Activated naive CD4-positive, alpha-beta T cell treated with anti-CD3 and anti-CD28 coated beads, Interleukin-2, amount 10 ng/mL, durations not matched to agents 7 days and 5 days (primary cell): ENCODE measurements around the gene ZNF879.

ENCODE experiments used
- CTCF ChIA-PET: fragments of 350-600 bp; sonication (Branson Sonifier 250); formaldehyde crosslinking; loops from one replicate; lab custom pipeline; 2021; ENCODE audit warnings: antibody characterized with exemption; lab: Charles Lee
- DNase-seq: peaks from one replicate; pipeline ENCODE4 v3.0.0-alpha.2; 2020
- H3K27ac Mint-ChIP-seq: one replicate; pipeline ENCODE4 v1.8.0; 2021; ENCODE audit warnings: mild to moderate bottlenecking, moderate library complexity, mixed read lengths
- H3K27me3 Mint-ChIP-seq: one replicate; pipeline ENCODE4 v1.8.0; 2021; ENCODE audit warnings: mild to moderate bottlenecking, mixed read lengths
- H3K36me3 Mint-ChIP-seq: one replicate; pipeline ENCODE4 v1.8.0; 2021; ENCODE audit warnings: mixed read lengths
- H3K4me1 Mint-ChIP-seq: one replicate; pipeline ENCODE4 v1.8.0; 2021; ENCODE audit warnings: mixed read lengths
- H3K4me3 Mint-ChIP-seq: one replicate; pipeline ENCODE4 v1.8.0; 2021; ENCODE audit warnings: mild to moderate bottlenecking, moderate library complexity, mixed read lengths
- H3K9me3 Mint-ChIP-seq: one replicate; pipeline ENCODE4 v1.8.0; 2021; ENCODE audit warnings: mixed read lengths

ZNF879 gene

DNA sequence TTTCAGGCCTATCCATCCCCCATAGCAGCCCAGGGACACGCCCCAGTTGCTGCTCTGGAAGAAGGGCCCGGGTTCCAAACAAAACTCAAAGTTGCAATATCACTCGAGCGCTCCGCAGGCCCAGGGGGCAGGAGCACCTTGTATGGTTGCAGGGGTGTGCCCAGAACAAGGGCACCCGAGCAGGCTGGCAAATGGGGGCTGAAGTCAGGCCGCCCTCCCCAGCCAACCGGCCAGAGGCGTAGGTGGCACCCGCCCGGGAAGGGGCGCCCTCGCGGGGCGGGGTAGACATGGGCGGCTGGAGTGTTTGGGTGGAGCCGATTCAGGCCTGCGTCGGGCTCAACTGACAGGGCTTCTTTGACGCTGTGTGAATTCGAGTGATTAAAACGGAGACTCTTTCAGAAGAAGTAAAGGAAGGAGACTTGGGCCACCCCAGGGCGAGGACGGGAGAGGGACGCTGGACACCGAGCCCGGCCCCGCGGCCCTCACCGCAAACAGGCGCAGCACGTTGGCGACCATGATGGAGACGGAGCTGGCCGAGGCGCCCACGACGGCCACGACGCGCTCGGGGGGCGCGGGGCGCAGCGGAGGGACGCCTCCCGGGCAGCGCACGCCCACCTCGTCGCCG is 29.5 kb upstream of the ZNF879 start:
- H3K4me3 Mint-ChIP-seq: no peak overlapping the region
- CTCF ChIA-PET: no interaction called here
- H3K36me3 Mint-ChIP-seq: peaks cover 2% of the 10 kb centered on the region
- H3K27ac Mint-ChIP-seq: no peak overlapping the region
- peaks cover 53% of the 10 kb centered on the region for H3K27me3 Mint-ChIP-seq
- no peak for DNase-seq
- H3K4me1 Mint-ChIP-seq: no peaks in the 10 kb centered on the region
- H3K9me3 Mint-ChIP-seq: peaks cover 31% of the 10 kb centered on the region

GRCh38 chr5:178994580-178995340 is 28.8 kb upstream of the ZNF879 start, which contains the start of gene GRM6:
GRM6 (minus strand) TSS chr5:178995320; CDS start chr5:178994944, 376 bp downstream.
- Mint-ChIP-seq H3K4me3 (no peak within 1 kb of the TSS), H3K36me3 (peaks cover 2% of the 10 kb centered on the region), H3K4me1 (no peaks in the 10 kb centered on the region), H3K9me3 (peaks cover 25% of the 10 kb centered on the region), H3K27ac (no peak within 1 kb of the TSS), H3K27me3 (peaks cover 53% of the 10 kb centered on the region)
- CTCF ChIA-PET: no interaction called here
- DNase-seq: no peak

- H3K4me1 Mint-ChIP-seq: no peaks in the 10 kb centered on the region
- no peak for DNase-seq
- no peaks in the 10 kb centered on the region for H3K36me3 Mint-ChIP-seq
- peaks cover 21% of the 10 kb centered on the region for H3K9me3 Mint-ChIP-seq
- H3K4me3 Mint-ChIP-seq: no peak overlapping the region
- H3K27me3 Mint-ChIP-seq: peaks cover 53% of the 10 kb centered on the region
- H3K27ac Mint-ChIP-seq: no peak overlapping the region
- CTCF ChIA-PET: no interaction called here
Observed at GRCh38 chr5:178995341-178995690, 28.3 kb upstream of the ZNF879 start.

DNA sequence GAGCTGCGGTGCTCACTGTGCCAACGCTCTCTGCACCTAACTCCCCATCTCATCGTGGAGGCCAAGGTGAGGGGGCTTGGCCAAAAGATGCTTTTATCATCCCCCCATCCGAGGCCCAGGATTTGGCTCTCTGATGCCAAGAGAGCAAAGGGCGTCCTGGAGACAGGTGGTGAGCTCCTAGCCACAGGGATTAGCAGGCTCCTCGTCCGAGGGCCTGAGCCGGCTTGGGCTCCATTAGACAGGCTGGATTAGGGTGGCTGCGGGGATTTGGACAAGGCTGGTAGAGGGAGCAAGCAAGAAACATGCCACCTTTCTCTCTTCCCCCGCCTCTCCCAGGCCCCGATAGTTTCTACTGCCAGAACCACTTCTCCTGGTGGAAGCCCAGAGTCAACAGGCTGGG is 27.4 kb upstream of the ZNF879 start:
- CTCF ChIA-PET: no interaction called here
- no peaks in the 10 kb centered on the region for H3K36me3 Mint-ChIP-seq
- peaks cover 20% of the 10 kb centered on the region for H3K9me3 Mint-ChIP-seq
- no peak overlapping the region for H3K4me3 Mint-ChIP-seq
- peaks cover 53% of the 10 kb centered on the region for H3K27me3 Mint-ChIP-seq
- no peak for DNase-seq
- H3K4me1 Mint-ChIP-seq: no peaks in the 10 kb centered on the region
- H3K27ac Mint-ChIP-seq: no peak overlapping the region

DNA sequence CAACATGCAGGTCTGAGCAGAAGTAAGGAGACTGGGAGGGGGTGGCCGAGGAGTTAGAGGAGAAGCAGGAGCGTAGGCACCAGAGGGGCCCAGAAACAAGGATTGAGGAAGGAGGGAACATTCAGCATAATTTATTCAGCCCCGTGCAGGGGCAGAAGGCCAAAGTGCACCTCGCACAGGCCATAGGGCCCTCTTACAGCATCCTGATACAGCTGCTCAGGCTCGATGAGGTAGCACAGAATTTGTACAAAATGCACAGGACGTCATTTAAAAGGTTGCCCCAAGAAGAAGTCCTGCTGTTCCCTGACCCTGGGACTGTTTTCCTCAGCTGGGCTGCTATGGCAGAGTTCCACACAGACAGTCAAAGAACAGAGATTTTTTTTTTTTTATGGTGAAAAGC is 26.4 kb upstream of the ZNF879 start:
- Mint-ChIP-seq H3K36me3 (no peaks in the 10 kb centered on the region), H3K9me3 (peaks cover 19% of the 10 kb centered on the region), H3K27ac (no peak overlapping the region), H3K4me3 (no peak overlapping the region), H3K4me1 (no peaks in the 10 kb centered on the region), H3K27me3 (peaks cover 48% of the 10 kb centered on the region)
- CTCF ChIA-PET: no interaction called here
- no peak for DNase-seq

DNA sequence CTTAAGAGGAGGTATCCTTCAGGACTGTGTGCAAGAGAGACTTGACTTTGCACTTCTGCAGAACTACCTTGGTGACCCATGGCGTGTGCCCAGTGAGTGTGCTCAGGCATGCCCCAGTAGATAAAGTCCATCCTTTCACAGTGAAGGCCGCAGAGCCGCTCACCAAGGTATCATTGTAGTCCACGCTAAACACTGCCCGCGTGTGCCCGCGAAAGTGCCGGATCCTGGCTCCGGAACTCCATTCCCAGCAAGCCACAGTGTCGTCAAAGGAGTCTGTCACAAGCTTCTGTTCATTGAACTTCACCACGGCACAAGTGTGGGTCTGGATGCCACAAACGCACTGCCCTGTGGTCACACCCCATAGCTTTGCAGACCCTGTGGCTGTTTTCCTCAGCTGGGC is 25.2 kb upstream of the ZNF879 start:
- no peak for DNase-seq
- H3K36me3 Mint-ChIP-seq: no peaks in the 10 kb centered on the region
- H3K27ac Mint-ChIP-seq: no peak overlapping the region
- no peaks in the 10 kb centered on the region for H3K4me1 Mint-ChIP-seq
- H3K27me3 Mint-ChIP-seq: peaks cover 35% of the 10 kb centered on the region
- CTCF ChIA-PET: no interaction called here
- H3K4me3 Mint-ChIP-seq: no peak overlapping the region
- H3K9me3 Mint-ChIP-seq: peaks cover 18% of the 10 kb centered on the region

- Mint-ChIP-seq H3K4me1 (no peaks in the 10 kb centered on the region), H3K27ac (no peak overlapping the region), H3K4me3 (no peak overlapping the region), H3K36me3 (no peaks in the 10 kb centered on the region), H3K9me3 (peaks cover 17% of the 10 kb centered on the region), H3K27me3 (no peaks in the 10 kb centered on the region)
- CTCF ChIA-PET: no interaction called here
- DNase-seq: no peak
Observed at GRCh38 chr5:179006564-179006963, 17.0 kb upstream of the ZNF879 start.

GRCh38 chr5:179008667-179009066 is 14.9 kb upstream of the ZNF879 start:
- Mint-ChIP-seq H3K4me3 (no peak overlapping the region), H3K36me3 (no peaks in the 10 kb centered on the region), H3K9me3 (peaks cover 13% of the 10 kb centered on the region), H3K4me1 (no peaks in the 10 kb centered on the region), H3K27me3 (no peaks in the 10 kb centered on the region), H3K27ac (no peak overlapping the region)
- no peak for DNase-seq
- CTCF ChIA-PET: no interaction called here

DNA sequence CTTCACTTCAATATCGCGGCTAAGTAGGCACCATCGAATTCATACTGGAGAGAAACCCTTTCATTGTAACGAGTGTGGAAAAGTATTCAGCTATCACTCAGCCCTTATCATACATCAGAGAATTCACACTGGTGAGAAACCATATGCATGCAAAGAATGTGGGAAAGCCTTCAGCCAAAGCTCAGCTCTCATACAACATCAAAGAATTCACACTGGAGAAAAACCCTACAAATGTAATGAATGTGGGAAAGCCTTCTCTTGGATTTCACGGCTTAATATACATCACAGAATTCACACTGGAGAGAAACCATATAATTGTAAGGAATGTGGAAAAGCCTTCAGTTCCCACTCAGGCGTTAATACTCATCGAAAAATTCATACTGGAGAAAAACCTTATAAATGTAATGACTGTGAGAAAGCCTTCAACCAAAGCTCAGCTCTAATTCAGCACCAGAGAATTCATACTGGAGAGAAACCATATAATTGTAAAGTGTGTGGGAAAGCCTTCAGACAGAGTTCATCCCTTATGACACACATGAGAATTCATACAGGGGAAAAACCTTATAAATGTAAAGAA is 9.5 kb downstream of the ZNF879 start:
- Mint-ChIP-seq H3K4me1 (no peaks in the 10 kb centered on the region), H3K27me3 (no peaks in the 10 kb centered on the region), H3K9me3 (peaks cover 87% of the 10 kb centered on the region), H3K27ac (no peak overlapping the region), H3K36me3 (peaks cover 59% of the 10 kb centered on the region), H3K4me3 (no peak overlapping the region)
- no peak for DNase-seq
- CTCF ChIA-PET: no interaction called here

DNA sequence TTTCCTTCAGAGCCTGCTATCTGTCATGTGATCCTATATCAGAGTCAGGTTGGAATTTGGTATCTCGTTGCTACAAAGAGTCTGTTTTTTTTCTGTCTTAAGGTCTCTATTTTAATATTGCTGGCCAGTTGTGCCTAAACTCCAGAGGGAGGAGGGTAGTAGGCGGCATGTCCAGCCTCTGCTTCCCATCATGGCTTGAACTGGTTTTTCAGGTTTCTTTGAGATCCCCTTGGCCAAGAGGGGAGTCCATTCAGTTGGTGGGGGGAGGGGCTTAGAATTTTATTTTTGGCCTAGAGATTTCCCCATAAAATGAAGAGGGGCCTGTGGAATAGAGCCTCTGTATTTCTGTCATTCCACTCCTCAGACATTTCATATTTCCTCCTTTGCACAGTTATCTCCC is 21.2 kb downstream of the ZNF879 start:
- DNase-seq: no peak
- CTCF ChIA-PET: no interaction called here
- no peak overlapping the region for H3K4me3 Mint-ChIP-seq
- no peaks in the 10 kb centered on the region for H3K27me3 Mint-ChIP-seq
- no peak overlapping the region for H3K27ac Mint-ChIP-seq
- no peaks in the 10 kb centered on the region for H3K36me3 Mint-ChIP-seq
- peaks cover 46% of the 10 kb centered on the region for H3K9me3 Mint-ChIP-seq
- no peaks in the 10 kb centered on the region for H3K4me1 Mint-ChIP-seq

- Mint-ChIP-seq H3K36me3 (no peaks in the 10 kb centered on the region), H3K4me3 (no peak overlapping the region), H3K27me3 (no peaks in the 10 kb centered on the region), H3K9me3 (peaks cover 50% of the 10 kb centered on the region), H3K4me1 (no peaks in the 10 kb centered on the region), H3K27ac (no peak overlapping the region)
- CTCF ChIA-PET: interaction anchor here (0.6 to 0.7 kb wide), 2 partner anchors 27 to 191 kb away, joined by 3 read pairs; no protein-coding TSS in a partner anchor
- no peak for DNase-seq
Observed at GRCh38 chr5:179051784-179052183, 28.2 kb downstream of the ZNF879 start.

GRCh38 chr5:179054036-179054785 is 30.6 kb downstream of the ZNF879 start:
- CTCF ChIA-PET: no interaction called here
- DNase-seq: no peak
- Mint-ChIP-seq H3K9me3 (peaks cover 38% of the 10 kb centered on the region), H3K27ac (no peak overlapping the region), H3K4me3 (no peak overlapping the region), H3K36me3 (peaks cover under 1% of the 10 kb centered on the region), H3K27me3 (no peaks in the 10 kb centered on the region), H3K4me1 (no peaks in the 10 kb centered on the region)

- H3K4me3 Mint-ChIP-seq: no peak overlapping the region
- CTCF ChIA-PET: no interaction called here
- peaks cover 7% of the 10 kb centered on the region for H3K36me3 Mint-ChIP-seq
- H3K27me3 Mint-ChIP-seq: peaks cover under 1% of the 10 kb centered on the region
- no peak overlapping the region for H3K27ac Mint-ChIP-seq
- DNase-seq: no peak
- peaks cover 6% of the 10 kb centered on the region for H3K4me1 Mint-ChIP-seq
- peaks cover 38% of the 10 kb centered on the region for H3K9me3 Mint-ChIP-seq
Observed at GRCh38 chr5:179054876-179055275, 31.3 kb downstream of the ZNF879 start.

GRCh38 chr5:179055436-179055835 is 31.8 kb downstream of the ZNF879 start:
- peaks cover 3% of the 10 kb centered on the region for H3K27me3 Mint-ChIP-seq
- H3K36me3 Mint-ChIP-seq: peaks cover 10% of the 10 kb centered on the region
- H3K27ac Mint-ChIP-seq: no peak overlapping the region
- no peak overlapping the region for H3K4me3 Mint-ChIP-seq
- peaks cover 33% of the 10 kb centered on the region for H3K9me3 Mint-ChIP-seq
- CTCF ChIA-PET: no interaction called here
- no peak for DNase-seq
- peaks cover 9% of the 10 kb centered on the region for H3K4me1 Mint-ChIP-seq
